Fibroblast of pulmonary artery (primary cell): ENCODE measurements around the gene STARD10.

ENCODE experiments used
- DNase-seq: peaks from one replicate; pipeline ENCODE4 v3.0.0-alpha.2; 2010; ENCODE audit warnings: low read depth
- H3K4me3 ChIP-seq: replicated peaks from 2 replicates; pipeline ENCODE4 v1.5.1; 2011; ENCODE audit warnings: low read depth, mild to moderate bottlenecking, control low read depth, low read length, moderate library complexity
- CTCF ChIP-seq: IDR thresholded peaks from 2 replicates; pipeline ENCODE4 v1.5.1; 2011; ENCODE audit warnings: mild to moderate bottlenecking, control low read depth, low read length, inconsistent platforms; ENCODE audit errors: missing control alignments

STARD10 gene

GRCh38 chr11:72747289-72747855 is 46.5 kb downstream of the STARD10 start:
- DNase-seq: no peak
- H3K4me3 ChIP-seq: no peak overlapping the region
- TF ChIP-seq CTCF: no peak

- no peak for DNase-seq
- no peak for TF ChIP-seq CTCF
- H3K4me3 ChIP-seq: no peak overlapping the region
These were observed 47.0 kb downstream of the STARD10 start for GRCh38 chr11:72746821-72747220.

- TF ChIP-seq CTCF: no peak
- H3K4me3 ChIP-seq: no peak overlapping the region
- DNase-seq: no peak
These were observed 47.8 kb downstream of the STARD10 start for GRCh38 chr11:72745925-72746550.

- no peak for TF ChIP-seq CTCF
- DNase-seq: no peak
- no peak overlapping the region for H3K4me3 ChIP-seq
These were observed 48.3 kb downstream of the STARD10 start for GRCh38 chr11:72745511-72745910.

GRCh38 chr11:72744474-72744873 is 49.4 kb downstream of the STARD10 start:
- DNase-seq: no peak
- H3K4me3 ChIP-seq: no peak overlapping the region
- no peak for TF ChIP-seq CTCF

- TF ChIP-seq CTCF: no peak
- no peak overlapping the region for H3K4me3 ChIP-seq
- DNase-seq: no peak
These were observed 50.3 kb downstream of the STARD10 start for GRCh38 chr11:72743321-72744221.
